ENCODE data around the gene STARD7.
"Not testable (repeated sequence)": the region's sequence is repeated elsewhere in the genome, so short reads cannot be mapped to it uniquely, and the experiment has no call there.

STARD7 gene

GRCh38 chr2:96239091-96239490 lies 30.5 kb upstream of the STARD7 start:
- in situ Hi-C loops (cut with MboI; ENCODE audit: low pct_unique_long_range_greater_than_20kb, low sequenced_read_pairs): no loop called here
- no peak for DNase-seq

- DNase-seq: no peak
- in situ Hi-C loops (cut with MboI; ENCODE audit: low pct_unique_long_range_greater_than_20kb, low sequenced_read_pairs): no loop called here
These were observed 29.6 kb upstream of the STARD7 start for GRCh38 chr2:96238266-96238665.

- DNase-seq: no peak
- in situ Hi-C loops (cut with MboI; ENCODE audit: low pct_unique_long_range_greater_than_20kb, low sequenced_read_pairs): no loop called here
These were observed 28.3 kb upstream of the STARD7 start for GRCh38 chr2:96236882-96237281.

- peak; percentile 54 for DNase-seq
- in situ Hi-C loops (cut with MboI; ENCODE audit: low pct_unique_long_range_greater_than_20kb, low sequenced_read_pairs): no loop called here
These were observed 25.3 kb upstream of the STARD7 start for GRCh38 chr2:96233880-96234316.

- no peak for DNase-seq
- in situ Hi-C loops (cut with MboI; ENCODE audit: low pct_unique_long_range_greater_than_20kb, low sequenced_read_pairs): no loop called here
These were observed 24.8 kb upstream of the STARD7 start for GRCh38 chr2:96233436-96233835.

GRCh38 chr2:96231316-96231715 lies 22.7 kb upstream of the STARD7 start:
- DNase-seq: no peak
- in situ Hi-C loops (cut with MboI; ENCODE audit: low pct_unique_long_range_greater_than_20kb, low sequenced_read_pairs): no loop called here

- peak; percentile 87 for DNase-seq
- in situ Hi-C loops (cut with MboI; ENCODE audit: low pct_unique_long_range_greater_than_20kb, low sequenced_read_pairs): no loop called here
These were observed 16.4 kb upstream of the STARD7 start for GRCh38 chr2:96225016-96225533.

- DNase-seq; in situ Hi-C loops (cut with MboI; ENCODE audit: low pct_unique_long_range_greater_than_20kb, low sequenced_read_pairs): not testable (repeated sequence)
These were observed 12.5 kb upstream of the STARD7 start for GRCh38 chr2:96221106-96221505.

- DNase-seq; in situ Hi-C loops (cut with MboI; ENCODE audit: low pct_unique_long_range_greater_than_20kb, low sequenced_read_pairs): not testable (repeated sequence)
These were observed 11.3 kb upstream of the STARD7 start for GRCh38 chr2:96219959-96220358.

- no peak for DNase-seq
- in situ Hi-C loops (cut with MboI; ENCODE audit: low pct_unique_long_range_greater_than_20kb, low sequenced_read_pairs): no loop called here
These were observed 10.0 kb upstream of the STARD7 start for GRCh38 chr2:96218508-96219131.

GRCh38 chr2:96214554-96214953 lies 5.9 kb upstream of the STARD7 start:
- DNase-seq: no peak
- in situ Hi-C loops (cut with MboI; ENCODE audit: low pct_unique_long_range_greater_than_20kb, low sequenced_read_pairs): no loop called here

GRCh38 chr2:96213379-96213778 lies 4.8 kb upstream of the STARD7 start:
- in situ Hi-C loops (cut with MboI; ENCODE audit: low pct_unique_long_range_greater_than_20kb, low sequenced_read_pairs): no loop called here
- no peak for DNase-seq

GRCh38 chr2:96212339-96212738 lies 3.7 kb upstream of the STARD7 start:
- in situ Hi-C loops (cut with MboI; ENCODE audit: low pct_unique_long_range_greater_than_20kb, low sequenced_read_pairs): no loop called here
- DNase-seq: no peak

GRCh38 chr2:96209729-96210085 lies 1.1 kb upstream of the STARD7 start:
- no peak for DNase-seq
- in situ Hi-C loops (cut with MboI; ENCODE audit: low pct_unique_long_range_greater_than_20kb, low sequenced_read_pairs): no loop called here

GRCh38 chr2:96209011-96209728 lies 543 bp upstream of the STARD7 start:
- in situ Hi-C loops (cut with MboI; ENCODE audit: low pct_unique_long_range_greater_than_20kb, low sequenced_read_pairs): no loop called here
- no peak for DNase-seq

GRCh38 chr2:96207774-96208142 lies 869 bp downstream of the STARD7 start:
- DNase-seq: no peak
- in situ Hi-C loops (cut with MboI; ENCODE audit: low pct_unique_long_range_greater_than_20kb, low sequenced_read_pairs): no loop called here

GRCh38 chr2:96207073-96207773 lies 1.4 kb downstream of the STARD7 start:
- DNase-seq: peak; percentile 20
- in situ Hi-C loops (cut with MboI; ENCODE audit: low pct_unique_long_range_greater_than_20kb, low sequenced_read_pairs): no loop called here

GRCh38 chr2:96205888-96206287 lies 2.7 kb downstream of the STARD7 start:
- in situ Hi-C loops (cut with MboI; ENCODE audit: low pct_unique_long_range_greater_than_20kb, low sequenced_read_pairs): no loop called here
- DNase-seq: no peak

GRCh38 chr2:96204836-96205624 lies 3.6 kb downstream of the STARD7 start:
- DNase-seq: no peak
- in situ Hi-C loops (cut with MboI; ENCODE audit: low pct_unique_long_range_greater_than_20kb, low sequenced_read_pairs): no loop called here

Data from KBM-7 (cell line).